HL-60 (cell line): Measurements from ENCODE around the gene ABHD2.

Source experiments
- DNase-seq, 2 experiments: peaks; one replicate each; pipeline ENCODE4 v3.0.0-alpha.2; 2010 to 2020; ENCODE audit warnings: low read depth in 1 of 2, low spot score in 1 of 2
- H3K27ac ChIP-seq: fragments of 250-450 bp; sonication (Bioruptor Pico); replicated peaks from 2 replicates; pipeline ENCODE4 v1.5.1; 2020; ENCODE audit warnings: mild to moderate bottlenecking, moderate library complexity
- H3K27me3 ChIP-seq: fragments of 250-450 bp; sonication (Bioruptor Pico); 2 replicates; pipeline ENCODE4 v1.5.1; 2021; ENCODE audit warnings: mild to moderate bottlenecking, moderate library complexity; ENCODE audit not compliant: insufficient read depth, poor library complexity, severe bottlenecking
- H3K4me3 ChIP-seq: replicated peaks from 2 replicates; pipeline ENCODE4 v1.5.1; 2011; ENCODE audit warnings: mild to moderate bottlenecking, control low read depth, low read length; ENCODE audit not compliant: insufficient read depth
- GABPA ChIP-seq: IDR thresholded peaks from 2 replicates; pipeline ENCODE4 v1.6.1; 2012; ENCODE audit warnings: low read depth
- POLR2AphosphoS5 ChIP-seq: IDR thresholded peaks from 2 replicates; pipeline ENCODE4 v1.6.1; 2012; ENCODE audit warnings: low read depth
- SPI1 ChIP-seq: IDR thresholded peaks from 2 replicates; pipeline ENCODE4 v1.6.1; 2012; ENCODE audit warnings: low read depth, mild to moderate bottlenecking, borderline replicate concordance
- TF ChIP-seq, protein P1 (sequence below): IDR thresholded peaks from 2 replicates; pipeline ENCODE4 v1.6.1; 2012; ENCODE audit warnings: low read depth; ENCODE audit not compliant: insufficient replicate concordance
- TF ChIP-seq, protein P2 (sequence below): IDR thresholded peaks from one replicate; pipeline ENCODE4 v1.5.1; 2011; ENCODE audit warnings: low read length, control low read depth, inconsistent platforms; ENCODE audit not compliant: insufficient read depth

ABHD2 gene

DNA sequence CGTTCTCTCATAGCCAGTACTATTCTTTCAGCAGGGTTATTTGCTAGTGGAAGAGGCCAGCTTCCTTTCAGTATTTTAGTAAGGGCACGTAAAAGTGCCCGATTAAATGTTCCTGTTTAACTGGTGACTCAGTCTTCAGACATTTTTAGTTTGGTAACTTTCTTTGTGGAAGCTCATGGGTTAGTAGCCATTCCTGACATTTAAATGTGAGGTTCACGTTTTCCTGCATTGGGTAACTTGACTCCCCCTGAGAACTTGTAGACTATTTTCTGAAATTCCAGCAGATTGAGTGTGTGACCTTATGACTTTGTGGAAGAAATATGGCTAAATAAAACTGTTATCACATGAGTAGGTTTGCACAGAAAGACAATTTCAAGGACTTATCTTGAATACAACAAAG lies 16.9 kb downstream of the ABHD2 start:
- H3K27ac ChIP-seq: no peak overlapping the region
- TF ChIP-seq SPI1 (no peak), POLR2AphosphoS5 (no peak), GABPA (no peak)
- TF ChIP-seq, protein P1, sequence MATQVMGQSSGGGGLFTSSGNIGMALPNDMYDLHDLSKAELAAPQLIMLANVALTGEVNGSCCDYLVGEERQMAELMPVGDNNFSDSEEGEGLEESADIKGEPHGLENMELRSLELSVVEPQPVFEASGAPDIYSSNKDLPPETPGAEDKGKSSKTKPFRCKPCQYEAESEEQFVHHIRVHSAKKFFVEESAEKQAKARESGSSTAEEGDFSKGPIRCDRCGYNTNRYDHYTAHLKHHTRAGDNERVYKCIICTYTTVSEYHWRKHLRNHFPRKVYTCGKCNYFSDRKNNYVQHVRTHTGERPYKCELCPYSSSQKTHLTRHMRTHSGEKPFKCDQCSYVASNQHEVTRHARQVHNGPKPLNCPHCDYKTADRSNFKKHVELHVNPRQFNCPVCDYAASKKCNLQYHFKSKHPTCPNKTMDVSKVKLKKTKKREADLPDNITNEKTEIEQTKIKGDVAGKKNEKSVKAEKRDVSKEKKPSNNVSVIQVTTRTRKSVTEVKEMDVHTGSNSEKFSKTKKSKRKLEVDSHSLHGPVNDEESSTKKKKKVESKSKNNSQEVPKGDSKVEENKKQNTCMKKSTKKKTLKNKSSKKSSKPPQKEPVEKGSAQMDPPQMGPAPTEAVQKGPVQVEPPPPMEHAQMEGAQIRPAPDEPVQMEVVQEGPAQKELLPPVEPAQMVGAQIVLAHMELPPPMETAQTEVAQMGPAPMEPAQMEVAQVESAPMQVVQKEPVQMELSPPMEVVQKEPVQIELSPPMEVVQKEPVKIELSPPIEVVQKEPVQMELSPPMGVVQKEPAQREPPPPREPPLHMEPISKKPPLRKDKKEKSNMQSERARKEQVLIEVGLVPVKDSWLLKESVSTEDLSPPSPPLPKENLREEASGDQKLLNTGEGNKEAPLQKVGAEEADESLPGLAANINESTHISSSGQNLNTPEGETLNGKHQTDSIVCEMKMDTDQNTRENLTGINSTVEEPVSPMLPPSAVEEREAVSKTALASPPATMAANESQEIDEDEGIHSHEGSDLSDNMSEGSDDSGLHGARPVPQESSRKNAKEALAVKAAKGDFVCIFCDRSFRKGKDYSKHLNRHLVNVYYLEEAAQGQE: no peak
- TF ChIP-seq, protein P2, sequence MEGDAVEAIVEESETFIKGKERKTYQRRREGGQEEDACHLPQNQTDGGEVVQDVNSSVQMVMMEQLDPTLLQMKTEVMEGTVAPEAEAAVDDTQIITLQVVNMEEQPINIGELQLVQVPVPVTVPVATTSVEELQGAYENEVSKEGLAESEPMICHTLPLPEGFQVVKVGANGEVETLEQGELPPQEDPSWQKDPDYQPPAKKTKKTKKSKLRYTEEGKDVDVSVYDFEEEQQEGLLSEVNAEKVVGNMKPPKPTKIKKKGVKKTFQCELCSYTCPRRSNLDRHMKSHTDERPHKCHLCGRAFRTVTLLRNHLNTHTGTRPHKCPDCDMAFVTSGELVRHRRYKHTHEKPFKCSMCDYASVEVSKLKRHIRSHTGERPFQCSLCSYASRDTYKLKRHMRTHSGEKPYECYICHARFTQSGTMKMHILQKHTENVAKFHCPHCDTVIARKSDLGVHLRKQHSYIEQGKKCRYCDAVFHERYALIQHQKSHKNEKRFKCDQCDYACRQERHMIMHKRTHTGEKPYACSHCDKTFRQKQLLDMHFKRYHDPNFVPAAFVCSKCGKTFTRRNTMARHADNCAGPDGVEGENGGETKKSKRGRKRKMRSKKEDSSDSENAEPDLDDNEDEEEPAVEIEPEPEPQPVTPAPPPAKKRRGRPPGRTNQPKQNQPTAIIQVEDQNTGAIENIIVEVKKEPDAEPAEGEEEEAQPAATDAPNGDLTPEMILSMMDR: no peak
- H3K4me3 ChIP-seq: no peak overlapping the region
- DNase-seq: no peak
- no peaks in the 10 kb centered on the region for H3K27me3 ChIP-seq

DNA sequence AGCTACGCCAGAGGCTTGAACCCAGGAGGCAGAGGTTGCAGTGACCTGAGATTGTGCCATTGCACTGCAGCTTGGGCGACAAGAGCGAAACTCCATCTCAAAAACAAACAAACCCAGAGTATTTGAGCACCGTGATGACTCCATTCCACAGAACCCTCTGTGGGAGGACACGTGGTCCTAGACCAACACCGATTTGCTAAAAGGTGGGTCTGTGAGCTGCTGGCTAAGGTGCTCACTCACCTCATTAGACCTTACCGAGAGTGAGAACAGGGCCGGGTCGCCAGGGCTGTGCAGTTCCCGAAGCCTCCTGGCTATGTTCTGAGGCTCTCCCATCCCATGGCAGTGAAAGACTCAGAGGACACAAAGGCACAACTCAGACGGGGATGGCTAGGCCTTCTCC lies 17.9 kb downstream of the ABHD2 start:
- Histone ChIP-seq H3K4me3 (no peak overlapping the region), H3K27me3 (no peaks in the 10 kb centered on the region), H3K27ac (no peak overlapping the region)
- no peak for DNase-seq
- TF ChIP-seq GABPA (no peak), SPI1 (no peak), POLR2AphosphoS5 (no peak)
- TF ChIP-seq, protein P2: no peak
- TF ChIP-seq, protein P1: no peak

DNA sequence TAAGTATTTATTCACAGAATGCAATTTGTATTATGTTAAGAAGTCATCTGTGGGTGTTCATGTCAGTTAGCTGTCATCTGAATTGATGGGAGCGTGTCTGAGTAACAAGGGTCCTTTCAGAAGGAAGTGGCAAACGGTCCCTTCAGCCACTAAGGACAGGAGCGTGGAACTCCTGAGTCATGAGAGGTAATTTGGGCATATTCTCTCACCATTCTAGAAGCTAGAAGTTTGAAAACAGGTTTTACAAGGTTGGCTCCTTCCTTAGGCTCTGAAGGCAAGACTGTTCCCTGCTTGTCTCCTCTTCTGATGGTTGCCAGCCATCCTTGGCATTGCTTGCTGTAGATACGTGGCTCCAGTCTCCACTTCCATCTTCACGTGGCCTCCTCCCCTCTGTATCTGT lies 19.7 kb downstream of the ABHD2 start:
- H3K27me3 ChIP-seq: no peaks in the 10 kb centered on the region
- no peak overlapping the region for H3K4me3 ChIP-seq
- no peak for TF ChIP-seq SPI1
- no peak for TF ChIP-seq GABPA
- TF ChIP-seq, protein P2: no peak
- TF ChIP-seq, protein P1: no peak
- TF ChIP-seq POLR2AphosphoS5: no peak
- DNase-seq: no peak
- no peak overlapping the region for H3K27ac ChIP-seq
